Measurements from ENCODE around the gene VAMP5.
"Not testable (repeated sequence)": the region's sequence is repeated elsewhere in the genome, so short reads cannot be mapped to it uniquely, and the experiment has no call there.

Gene VAMP5

GRCh38 chr2:85585781-85586105 is 1.5 kb downstream of the VAMP5 start:
- no peak for DNase-seq

GRCh38 chr2:85588236-85588635 is 4.0 kb downstream of the VAMP5 start:
- no peak for DNase-seq

- DNase-seq, result no peak
Observed at GRCh38 chr2:85588645-85589044, 4.4 kb downstream of the VAMP5 start.

GRCh38 chr2:85589181-85589580 is 5.0 kb downstream of the VAMP5 start:
- no peak for DNase-seq

- peak; percentile 80 for DNase-seq
Observed at GRCh38 chr2:85589982-85590791, 6.0 kb downstream of the VAMP5 start.

GRCh38 chr2:85590950-85591349 is 6.7 kb downstream of the VAMP5 start:
- no peak for DNase-seq

- no peak for DNase-seq
Observed at GRCh38 chr2:85591563-85591962, 7.3 kb downstream of the VAMP5 start.

GRCh38 chr2:85592299-85592698 is 8.1 kb downstream of the VAMP5 start:
- DNase-seq, result not testable (repeated sequence)

- no peak for DNase-seq
Observed at GRCh38 chr2:85593023-85593422, 8.8 kb downstream of the VAMP5 start.

- DNase-seq, result peak; percentile 61
Observed at GRCh38 chr2:85594715-85595300, 10.6 kb downstream of the VAMP5 start.

- DNase-seq, result peak; percentile 97
Observed at GRCh38 chr2:85595301-85596025, 11.2 kb downstream of the VAMP5 start, which contains the start of gene RNF181. Gene RNF181, plus strand, starts transcription at chr2:85595745. Its CDS starts 19 bp downstream, at chr2:85595764.

GRCh38 chr2:85596026-85596333 is 11.7 kb downstream of the VAMP5 start:
- no peak for DNase-seq

- DNase-seq, result no peak
Observed at GRCh38 chr2:85596486-85597143, 12.4 kb downstream of the VAMP5 start.

GRCh38 chr2:85597241-85597640 is 13.0 kb downstream of the VAMP5 start:
- DNase-seq, result no peak

- DNase-seq, result no peak
Observed at GRCh38 chr2:85598594-85599340, 14.5 kb downstream of the VAMP5 start.

- no peak for DNase-seq
Observed at GRCh38 chr2:85599468-85600234, 15.4 kb downstream of the VAMP5 start.

GRCh38 chr2:85600235-85600575 is 16.0 kb downstream of the VAMP5 start:
- DNase-seq, result no peak

- no peak for DNase-seq
Observed at GRCh38 chr2:85600951-85601770, 16.9 kb downstream of the VAMP5 start.

- no peak for DNase-seq
Observed at GRCh38 chr2:85601771-85602475, 17.7 kb downstream of the VAMP5 start.

GRCh38 chr2:85602476-85603234 is 18.4 kb downstream of the VAMP5 start, which contains the start of gene TMEM150A:
Gene TMEM150A, minus strand, starts transcription at chr2:85602698. Its CDS starts 750 bp downstream, at chr2:85601948.
- DNase-seq, result peak; percentile 60

Measured in DMS79 (cell line).